ENCODE data around the gene FAM229B.

FAM229B gene

GRCh38 chr6:112106562-112106961 lies 19.2 kb downstream of the FAM229B start:
- Mint-ChIP-seq H3K9me3 (peaks cover 8% of the 10 kb centered on the region), H3K4me3 (no peak overlapping the region), H3K27ac (no peak overlapping the region), H3K27me3 (no peaks in the 10 kb centered on the region), H3K36me3 (peaks cover 5% of the 10 kb centered on the region), H3K4me1 (no peaks in the 10 kb centered on the region)

DNA sequence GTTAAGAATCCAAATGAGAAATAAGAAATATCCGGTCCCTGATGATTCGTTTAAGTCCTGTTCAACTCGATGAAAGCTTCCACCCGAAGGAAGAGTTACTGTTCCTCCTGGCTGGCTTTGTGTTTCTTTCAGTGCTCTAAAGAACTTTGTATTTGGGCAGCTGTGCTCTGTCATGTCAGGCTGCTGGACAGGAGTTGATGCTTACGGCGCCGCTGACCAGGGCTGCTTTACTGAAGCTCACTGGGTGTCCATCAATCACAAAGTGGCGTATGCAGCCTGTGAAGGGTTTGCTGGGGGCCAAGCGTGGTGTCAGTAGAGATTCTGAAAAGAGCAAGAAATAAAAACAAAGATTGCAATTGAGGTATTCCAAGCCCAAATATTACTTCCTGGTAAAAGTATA lies 21.9 kb downstream of the FAM229B start:
- no peak overlapping the region for H3K27ac Mint-ChIP-seq

GRCh38 chr6:112113431-112113830 lies 26.0 kb downstream of the FAM229B start:
- H3K9me3 Mint-ChIP-seq, result no peaks in the 10 kb centered on the region
- H3K4me3 Mint-ChIP-seq, result no peak overlapping the region
- no peaks in the 10 kb centered on the region for H3K36me3 Mint-ChIP-seq
- no peaks in the 10 kb centered on the region for H3K4me1 Mint-ChIP-seq
- peaks cover 1% of the 10 kb centered on the region for H3K27me3 Mint-ChIP-seq
- H3K27ac Mint-ChIP-seq, result no peak overlapping the region

More for the DNA sequence above, 21.9 kb downstream of the FAM229B start:
- H3K27me3 Mint-ChIP-seq, result no peaks in the 10 kb centered on the region
- H3K36me3 Mint-ChIP-seq, result peaks cover 4% of the 10 kb centered on the region
- no peak overlapping the region for H3K4me3 Mint-ChIP-seq
- H3K9me3 Mint-ChIP-seq, result peaks cover 8% of the 10 kb centered on the region
- no peaks in the 10 kb centered on the region for H3K4me1 Mint-ChIP-seq

- Mint-ChIP-seq H3K4me1 (no peaks in the 10 kb centered on the region), H3K9me3 (no peaks in the 10 kb centered on the region), H3K27ac (no peak overlapping the region), H3K4me3 (no peak overlapping the region), H3K36me3 (no peaks in the 10 kb centered on the region), H3K27me3 (peaks cover 1% of the 10 kb centered on the region)
These were observed 26.5 kb downstream of the FAM229B start for GRCh38 chr6:112113918-112114317.

- H3K36me3 Mint-ChIP-seq, result no peaks in the 10 kb centered on the region
- H3K4me1 Mint-ChIP-seq, result no peaks in the 10 kb centered on the region
- no peak overlapping the region for H3K4me3 Mint-ChIP-seq
- H3K27me3 Mint-ChIP-seq, result peaks cover 1% of the 10 kb centered on the region
- H3K27ac Mint-ChIP-seq, result no peak overlapping the region
- no peaks in the 10 kb centered on the region for H3K9me3 Mint-ChIP-seq
These were observed 27.3 kb downstream of the FAM229B start for GRCh38 chr6:112114577-112115223.

GRCh38 chr6:112116221-112116620 lies 28.8 kb downstream of the FAM229B start:
- H3K27me3 Mint-ChIP-seq, result peaks cover 1% of the 10 kb centered on the region
- H3K36me3 Mint-ChIP-seq, result no peaks in the 10 kb centered on the region
- no peaks in the 10 kb centered on the region for H3K4me1 Mint-ChIP-seq
- no peak overlapping the region for H3K4me3 Mint-ChIP-seq
- H3K9me3 Mint-ChIP-seq, result no peaks in the 10 kb centered on the region
- no peak overlapping the region for H3K27ac Mint-ChIP-seq

- no peaks in the 10 kb centered on the region for H3K4me1 Mint-ChIP-seq
- H3K4me3 Mint-ChIP-seq, result no peak overlapping the region
- peaks cover 1% of the 10 kb centered on the region for H3K27me3 Mint-ChIP-seq
- H3K9me3 Mint-ChIP-seq, result no peaks in the 10 kb centered on the region
- H3K36me3 Mint-ChIP-seq, result no peaks in the 10 kb centered on the region
- no peak overlapping the region for H3K27ac Mint-ChIP-seq
These were observed 30.2 kb downstream of the FAM229B start for GRCh38 chr6:112117554-112117953.

- no peaks in the 10 kb centered on the region for H3K9me3 Mint-ChIP-seq
- H3K27me3 Mint-ChIP-seq, result peaks cover 1% of the 10 kb centered on the region
- H3K4me3 Mint-ChIP-seq, result no peak overlapping the region
- H3K27ac Mint-ChIP-seq, result no peak overlapping the region
- no peaks in the 10 kb centered on the region for H3K36me3 Mint-ChIP-seq
- H3K4me1 Mint-ChIP-seq, result no peaks in the 10 kb centered on the region
These were observed 30.6 kb downstream of the FAM229B start for GRCh38 chr6:112118034-112118433.

DNA sequence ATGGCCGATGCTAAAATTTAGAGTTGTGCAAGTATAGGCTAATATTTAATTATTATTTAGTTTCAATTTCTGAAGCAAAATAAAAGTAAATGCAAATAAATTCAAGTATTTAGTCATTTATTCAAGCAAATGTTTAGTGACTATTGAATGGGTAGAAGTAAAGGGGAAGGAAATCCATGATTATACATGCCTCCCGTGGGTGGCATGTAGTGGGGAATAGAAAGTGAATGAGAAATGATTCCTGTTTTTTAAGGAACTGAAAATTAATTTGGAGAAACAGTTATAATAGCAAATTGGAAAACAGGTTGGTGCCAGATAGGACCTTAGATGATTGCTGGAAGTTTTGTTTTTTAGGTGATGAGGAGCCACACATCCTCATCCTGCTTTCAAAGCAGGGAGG lies 35.4 kb downstream of the FAM229B start:
- no peaks in the 10 kb centered on the region for H3K27me3 Mint-ChIP-seq
- H3K36me3 Mint-ChIP-seq, result no peaks in the 10 kb centered on the region
- no peak overlapping the region for H3K4me3 Mint-ChIP-seq
- H3K9me3 Mint-ChIP-seq, result no peaks in the 10 kb centered on the region
- H3K4me1 Mint-ChIP-seq, result no peaks in the 10 kb centered on the region
- no peak overlapping the region for H3K27ac Mint-ChIP-seq

- no peaks in the 10 kb centered on the region for H3K4me1 Mint-ChIP-seq
- H3K9me3 Mint-ChIP-seq, result no peaks in the 10 kb centered on the region
- no peaks in the 10 kb centered on the region for H3K27me3 Mint-ChIP-seq
- no peak overlapping the region for H3K4me3 Mint-ChIP-seq
- no peak overlapping the region for H3K27ac Mint-ChIP-seq
- no peaks in the 10 kb centered on the region for H3K36me3 Mint-ChIP-seq
These were observed 36.6 kb downstream of the FAM229B start for GRCh38 chr6:112123982-112124381.

GRCh38 chr6:112128208-112128607 lies 40.8 kb downstream of the FAM229B start:
- Mint-ChIP-seq H3K4me3 (no peak overlapping the region), H3K27me3 (no peaks in the 10 kb centered on the region), H3K9me3 (no peaks in the 10 kb centered on the region), H3K4me1 (no peaks in the 10 kb centered on the region), H3K27ac (no peak overlapping the region), H3K36me3 (no peaks in the 10 kb centered on the region)

- Mint-ChIP-seq H3K4me3 (no peak overlapping the region), H3K27me3 (peaks cover 2% of the 10 kb centered on the region), H3K27ac (no peak overlapping the region), H3K36me3 (no peaks in the 10 kb centered on the region), H3K9me3 (no peaks in the 10 kb centered on the region), H3K4me1 (no peaks in the 10 kb centered on the region)
These were observed 43.5 kb downstream of the FAM229B start for GRCh38 chr6:112130878-112131277.

- Mint-ChIP-seq H3K27me3 (peaks cover 4% of the 10 kb centered on the region), H3K9me3 (no peaks in the 10 kb centered on the region), H3K4me1 (no peaks in the 10 kb centered on the region), H3K4me3 (no peak overlapping the region), H3K36me3 (no peaks in the 10 kb centered on the region), H3K27ac (no peak overlapping the region)
These were observed 51.7 kb downstream of the FAM229B start for GRCh38 chr6:112139052-112139451.

DNA sequence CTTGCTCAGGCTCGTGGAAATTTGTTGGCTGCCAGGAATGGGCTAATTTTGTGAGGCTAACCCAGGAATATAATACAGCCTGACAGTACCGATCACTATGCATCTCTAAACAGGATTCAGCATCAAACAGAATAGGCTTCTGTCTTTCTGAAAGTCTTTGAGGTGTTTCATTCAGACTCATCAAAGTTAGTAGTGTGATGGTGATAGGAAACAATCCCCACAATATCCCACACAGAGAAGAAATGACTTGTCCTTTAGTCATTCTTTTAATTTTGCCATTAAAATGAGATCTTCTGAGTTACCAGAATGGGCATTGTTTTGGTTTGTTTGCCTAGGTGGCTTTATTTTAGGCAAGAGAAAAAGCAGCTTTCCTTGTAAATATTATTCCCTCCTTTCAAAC lies 54.3 kb downstream of the FAM229B start:
- H3K4me1 Mint-ChIP-seq, result no peaks in the 10 kb centered on the region
- no peaks in the 10 kb centered on the region for H3K9me3 Mint-ChIP-seq
- no peaks in the 10 kb centered on the region for H3K36me3 Mint-ChIP-seq
- H3K4me3 Mint-ChIP-seq, result no peak overlapping the region
- H3K27me3 Mint-ChIP-seq, result no peaks in the 10 kb centered on the region
- H3K27ac Mint-ChIP-seq, result no peak overlapping the region

DNA sequence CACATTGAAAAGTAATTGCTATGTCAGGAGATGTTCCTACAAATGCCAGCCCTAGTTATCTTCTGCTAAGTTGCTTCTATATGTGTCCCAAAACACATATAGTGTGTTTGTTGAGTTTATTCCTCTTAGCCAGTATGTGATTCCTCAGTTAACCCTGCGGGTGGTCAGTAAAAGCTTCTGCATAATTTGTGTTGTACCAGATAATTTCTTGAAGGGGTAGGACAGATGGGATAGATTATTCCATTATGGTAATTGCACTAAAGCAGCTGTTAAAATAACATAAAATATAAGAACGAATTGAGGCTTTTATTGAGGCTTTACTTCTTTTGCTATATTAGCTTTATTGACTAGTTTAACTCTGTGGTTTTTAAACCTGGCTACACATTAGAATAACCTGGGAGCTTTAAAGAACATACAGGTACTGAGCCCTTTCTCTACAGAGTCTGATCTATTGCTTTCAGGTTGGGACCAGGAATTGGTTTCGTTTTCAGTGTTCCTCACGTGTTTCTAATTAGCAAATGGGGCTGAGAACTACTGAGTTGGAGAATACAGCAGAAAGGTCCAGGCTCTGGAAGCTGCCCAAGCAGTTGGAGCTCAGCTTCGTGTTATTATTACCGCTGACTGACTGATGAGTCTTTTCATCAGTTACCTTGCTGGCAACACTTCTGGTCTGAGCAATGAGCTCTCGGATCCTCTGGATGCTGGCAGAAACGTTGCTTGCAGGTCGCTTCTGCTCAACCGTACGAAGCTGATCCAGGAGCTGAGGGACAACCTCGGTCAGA lies 56.9 kb downstream of the FAM229B start:
- no peaks in the 10 kb centered on the region for H3K4me1 Mint-ChIP-seq
- no peaks in the 10 kb centered on the region for H3K9me3 Mint-ChIP-seq
- H3K27ac Mint-ChIP-seq, result no peak overlapping the region
- no peaks in the 10 kb centered on the region for H3K27me3 Mint-ChIP-seq
- H3K36me3 Mint-ChIP-seq, result no peaks in the 10 kb centered on the region
- H3K4me3 Mint-ChIP-seq, result no peak overlapping the region

DNA sequence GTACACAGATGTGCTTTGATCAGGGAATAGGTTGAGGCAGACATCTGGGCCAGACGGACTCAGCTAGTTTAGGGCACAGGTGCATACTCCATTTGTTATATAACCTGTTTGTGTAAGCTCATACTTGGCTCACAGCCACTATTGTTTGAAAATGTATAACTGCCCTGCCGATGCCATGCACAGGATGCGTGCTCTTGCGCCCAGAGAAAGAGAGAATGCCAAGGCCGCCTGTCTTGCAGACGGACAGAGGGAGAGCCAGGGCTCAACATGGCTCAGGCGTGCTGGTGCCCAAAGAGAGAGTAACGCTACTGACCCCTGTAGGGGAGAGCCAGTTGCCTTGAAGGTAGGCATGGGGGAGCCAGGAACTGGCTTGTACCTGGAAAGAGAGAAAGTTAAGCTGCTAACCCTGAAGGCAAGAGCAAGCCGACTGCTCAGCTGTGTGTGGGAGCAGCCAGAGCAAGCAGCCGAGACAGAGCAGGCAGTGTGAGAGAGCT lies 57.7 kb downstream of the FAM229B start:
- H3K27me3 Mint-ChIP-seq, result no peaks in the 10 kb centered on the region
- no peaks in the 10 kb centered on the region for H3K9me3 Mint-ChIP-seq
- no peaks in the 10 kb centered on the region for H3K36me3 Mint-ChIP-seq
- no peak overlapping the region for H3K27ac Mint-ChIP-seq
- H3K4me3 Mint-ChIP-seq, result no peak overlapping the region
- no peaks in the 10 kb centered on the region for H3K4me1 Mint-ChIP-seq

Data from activated naive CD4-positive, alpha-beta T cell treated with anti-CD3 and anti-CD28 coated beads, Interleukin-2, amount 50 U/mL, for 24 hours (primary cell).